HG03095 (cell line): ENCODE data around the gene C4BPB.

Source experiments
- ATAC-seq: cut with Tn5 transposase; IDR thresholded peaks from one replicate; pipeline ENCODE4 v1.9.1; 2021; ENCODE audit warnings: moderate library complexity; ENCODE audit not compliant: unreplicated experiment

Gene C4BPB

DNA sequence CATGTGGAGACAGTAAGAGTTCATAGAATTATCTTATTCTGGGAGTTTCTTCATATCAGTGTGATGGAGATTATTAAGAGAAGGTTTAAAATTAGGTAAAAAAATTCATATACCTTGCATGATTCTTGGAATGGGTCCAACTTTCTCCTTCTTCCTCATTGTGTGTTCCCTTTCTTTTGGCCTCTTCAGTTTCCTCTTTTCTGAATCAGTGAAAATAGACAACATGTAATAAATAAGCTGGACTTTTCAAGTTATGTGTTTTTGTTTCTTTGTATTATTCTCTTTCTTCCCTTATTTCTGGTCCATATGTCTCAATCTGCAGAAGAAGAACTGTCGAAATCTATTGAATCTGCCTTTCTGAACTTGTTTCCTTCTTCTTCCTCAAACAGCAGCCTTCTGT lies 45.9 kb downstream of the C4BPB start:
- ATAC-seq: no peak

DNA sequence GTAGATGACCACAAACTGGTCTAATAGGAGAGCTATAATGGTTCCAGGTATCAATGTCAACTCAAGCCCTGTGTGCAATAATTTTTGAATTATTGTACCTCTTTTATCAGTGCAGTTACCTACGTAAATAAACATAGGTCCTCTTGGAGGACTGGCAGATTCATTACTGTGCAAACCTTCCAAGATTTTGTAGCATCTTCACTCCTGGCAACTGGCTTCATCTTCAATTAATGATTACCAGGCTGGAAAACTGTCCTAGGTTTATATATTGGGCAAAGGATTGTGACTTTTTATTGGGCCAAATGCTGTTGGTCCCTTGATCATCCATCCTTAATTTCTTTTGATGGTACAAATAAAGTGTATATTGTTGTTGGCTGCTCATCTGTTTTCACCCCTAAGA lies 51.0 kb downstream of the C4BPB start:
- ATAC-seq: no peak

DNA sequence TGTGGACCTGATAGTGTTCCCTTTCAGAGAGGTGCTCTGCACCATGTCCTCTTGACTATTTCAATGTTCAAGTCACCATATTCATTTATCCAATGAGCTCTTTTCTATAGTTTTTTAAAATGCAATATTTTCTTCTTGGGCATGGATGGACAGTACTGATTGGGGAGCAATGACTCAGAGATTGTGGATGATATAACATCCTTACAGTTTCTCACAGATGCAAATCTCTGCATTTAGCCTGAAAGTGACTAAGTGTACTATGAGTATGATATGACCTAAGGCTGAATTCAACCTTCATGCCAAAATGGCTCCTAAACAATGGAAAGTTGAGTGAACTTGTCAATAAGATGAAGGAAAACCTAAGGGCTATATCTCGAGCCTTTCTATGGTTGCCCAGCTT lies 51.9 kb downstream of the C4BPB start:
- ATAC-seq: no peak

DNA sequence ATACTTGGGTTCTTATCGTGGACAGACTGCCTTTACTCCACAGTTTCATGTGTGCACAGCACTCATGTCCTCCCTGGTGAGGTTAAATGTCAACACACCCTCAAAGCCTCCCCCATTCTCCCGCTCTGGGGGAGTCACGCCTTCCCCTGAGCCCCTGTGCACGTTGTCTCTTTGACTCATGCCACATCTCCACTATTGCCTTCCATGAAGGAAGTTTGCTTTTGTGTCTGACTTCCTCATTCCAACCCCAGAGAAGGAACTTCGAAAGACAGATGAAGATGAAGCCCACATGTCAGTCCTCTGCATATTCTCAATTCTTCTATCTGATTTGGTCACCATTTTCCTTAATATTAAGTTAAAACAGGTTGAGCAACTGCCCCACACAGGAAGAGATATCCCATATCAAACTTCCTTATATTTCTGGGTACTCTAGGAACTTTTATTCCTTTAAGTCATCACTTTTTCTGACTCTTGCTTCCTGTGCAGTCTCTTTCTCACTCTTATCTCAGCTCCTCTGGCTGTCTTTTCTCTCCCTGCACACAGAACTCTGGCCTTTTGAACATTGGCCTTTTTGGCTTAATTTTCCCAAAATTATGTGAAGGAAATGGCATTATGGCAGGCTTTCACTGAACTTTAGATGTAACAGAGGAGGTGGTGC lies 56.9 kb downstream of the C4BPB start:
- ATAC-seq: no peak
